ENCODE results near the gene TOMM22. TPM values are rescaled to one million over a fixed set of nuclear protein-coding genes. Genes with fewer than 3 reads are reported as not detected.

Gene TOMM22
- total RNA-seq, 2 experiments from 2014 or later = 51.8 to 114 TPM

- peaks cover 66% of the 10 kb centered on the region for H3K36me3 ChIP-seq (ENCODE audit: insufficient read depth, low read length)
- no TSS peak for BruUV-seq (replicated peaks)
- no peak for TF ChIP-seq EZH2phosphoT487 (IDR thresholded peaks at IDR 0.05; ENCODE audit: borderline replicate concordance, low read depth, low read length)
- no peak for TF ChIP-seq CTCF (conservative IDR thresholded peaks at IDR 0.05; ENCODE audit: low read length)
- no peak overlapping the region for H2AFZ ChIP-seq (ENCODE audit: low read length)
- H3K9me3 ChIP-seq (ENCODE audit: low read length) = no peaks in the 10 kb centered on the region
- CTCF ChIA-PET (ENCODE audit: unreplicated experiment) = interaction anchor here (0.5 kb wide), 1 partner anchor 482 kb away, joined by 6 read pairs; no protein-coding TSS in a partner anchor
- H3K4me3 ChIP-seq (ENCODE audit: low read depth, low read length, poor library complexity, severe bottlenecking) = peak overlapping the region; percentile 9
- peak overlapping the region; percentile 95 for H3K4me2 ChIP-seq (ENCODE audit: low read length)
- peaks cover 37% of the 10 kb centered on the region for H3K79me2 ChIP-seq (ENCODE audit: insufficient read depth, low read depth, low read length)
- intact Hi-C loops (cut with micrococcal nuclease; ENCODE audit: unreplicated experiment) = no loop called here
- peaks cover 41% of the 10 kb centered on the region for H3K4me1 ChIP-seq (ENCODE audit: insufficient read depth, low read length, poor library complexity, severe bottlenecking)
- peaks cover 8% of the 10 kb centered on the region; the same call in 1 of the 2 replicates for H4K20me1 ChIP-seq (ENCODE audit: insufficient read depth, low read length)
- POLR2A ChIA-PET = interaction anchor here (0.7 to 4.7 kb wide), 3 partner anchors 11 to 40 kb away, joined by 3 to 18 read pairs (median 3); partner anchors contain the start of gene TOMM22
- no peaks in the 10 kb centered on the region for H3K9me2 ChIP-seq (ENCODE audit: insufficient read depth, low read length)
- DNase-seq (ENCODE audit: low spot score) = no peak
- no peak overlapping the region for H3K27ac ChIP-seq (ENCODE audit: low read depth, low read length, poor library complexity, severe bottlenecking)
Observed at GRCh38 chr22:38696606-38697424, 15.1 kb downstream of the TOMM22 start.

GRCh38 chr22:38697425-38698089 is 15.8 kb downstream of the TOMM22 start:
- no TSS peak for BruUV-seq (replicated peaks)
- H3K27ac ChIP-seq (ENCODE audit: low read depth, low read length, poor library complexity, severe bottlenecking) = no peak overlapping the region
- intact Hi-C loops (cut with micrococcal nuclease; ENCODE audit: unreplicated experiment) = no loop called here

More at GRCh38 chr22:38697425-38698089, 15.8 kb downstream of the TOMM22 start:
- peak overlapping the region; percentile 95 for H3K4me2 ChIP-seq (ENCODE audit: low read length)
- CTCF ChIA-PET (ENCODE audit: unreplicated experiment) = no interaction called here
- TF ChIP-seq EZH2phosphoT487 (IDR thresholded peaks at IDR 0.05; ENCODE audit: borderline replicate concordance, low read depth, low read length) = no peak
- no peak for TF ChIP-seq CTCF (conservative IDR thresholded peaks at IDR 0.05; ENCODE audit: low read length)
- H3K4me3 ChIP-seq (ENCODE audit: low read depth, low read length, poor library complexity, severe bottlenecking) = peak overlapping the region; percentile 91
- POLR2A ChIA-PET = interaction anchor here (0.6 to 4.7 kb wide), 4 partner anchors 11 to 642 kb away, joined by 3 to 18 read pairs (median 4); partner anchors contain the start of gene TOMM22
- no peak overlapping the region for H2AFZ ChIP-seq (ENCODE audit: low read length)
- peaks cover 37% of the 10 kb centered on the region for H3K79me2 ChIP-seq (ENCODE audit: insufficient read depth, low read depth, low read length)
- H3K9me2 ChIP-seq (ENCODE audit: insufficient read depth, low read length) = no peaks in the 10 kb centered on the region
- peaks cover 8% of the 10 kb centered on the region; the same call in 1 of the 2 replicates for H4K20me1 ChIP-seq (ENCODE audit: insufficient read depth, low read length)
- no peak for DNase-seq (ENCODE audit: low spot score)
- H3K9me3 ChIP-seq (ENCODE audit: low read length) = no peaks in the 10 kb centered on the region
- peaks cover 49% of the 10 kb centered on the region for H3K4me1 ChIP-seq (ENCODE audit: insufficient read depth, low read length, poor library complexity, severe bottlenecking)
- peaks cover 61% of the 10 kb centered on the region for H3K36me3 ChIP-seq (ENCODE audit: insufficient read depth, low read length)
